GM21825 (cell line): ENCODE results near the gene EPS8.

Experiments used
- ATAC-seq: cut with Tn5 transposase; IDR thresholded peaks from one replicate; pipeline ENCODE4 v1.9.1; 2021; ENCODE audit warnings: mild to moderate bottlenecking, moderate library complexity; ENCODE audit not compliant: unreplicated experiment

The EPS8 gene

GRCh38 chr12:15800278-15800677, 11.1 kb upstream of the EPS8 start:
- no peak for ATAC-seq

GRCh38 chr12:15797818-15798217, 8.6 kb upstream of the EPS8 start:
- no peak for ATAC-seq

- ATAC-seq, result no peak
Measured at GRCh38 chr12:15796493-15797141, 7.4 kb upstream of the EPS8 start.

- ATAC-seq, result no peak
Measured at GRCh38 chr12:15794836-15795235, 5.6 kb upstream of the EPS8 start.

- ATAC-seq, result no peak
Measured at GRCh38 chr12:15794196-15794595, 5.0 kb upstream of the EPS8 start.

- ATAC-seq, result peak; percentile 35
Measured at GRCh38 chr12:15788233-15789219, 662 bp downstream of the EPS8 start.

- ATAC-seq, result no peak
Measured at GRCh38 chr12:15787778-15788177, 1.4 kb downstream of the EPS8 start.

GRCh38 chr12:15786772-15787171, 2.4 kb downstream of the EPS8 start:
- ATAC-seq, result no peak

- ATAC-seq, result no peak
Measured at GRCh38 chr12:15783288-15783687, 5.9 kb downstream of the EPS8 start.

- ATAC-seq, result no peak
Measured at GRCh38 chr12:15782667-15783066, 6.5 kb downstream of the EPS8 start.

- no peak for ATAC-seq
Measured at GRCh38 chr12:15779925-15780324, 9.3 kb downstream of the EPS8 start.

- ATAC-seq, result no peak
Measured at GRCh38 chr12:15778126-15778525, 11.1 kb downstream of the EPS8 start.

- no peak for ATAC-seq
Measured at GRCh38 chr12:15777355-15778012, 11.7 kb downstream of the EPS8 start.

GRCh38 chr12:15776532-15776931, 12.7 kb downstream of the EPS8 start:
- ATAC-seq, result no peak

- no peak for ATAC-seq
Measured at GRCh38 chr12:15774819-15775218, 14.4 kb downstream of the EPS8 start.

- ATAC-seq, result no peak
Measured at GRCh38 chr12:15772405-15773018, 16.7 kb downstream of the EPS8 start.

- ATAC-seq, result no peak
Measured at GRCh38 chr12:15770581-15770980, 18.6 kb downstream of the EPS8 start.

- no peak for ATAC-seq
Measured at GRCh38 chr12:15770021-15770420, 19.2 kb downstream of the EPS8 start.

GRCh38 chr12:15769586-15769985, 19.6 kb downstream of the EPS8 start:
- no peak for ATAC-seq

- ATAC-seq, result no peak
Measured at GRCh38 chr12:15767301-15767700, 21.9 kb downstream of the EPS8 start.

- no peak for ATAC-seq
Measured at GRCh38 chr12:15763328-15763727, 25.9 kb downstream of the EPS8 start.
